HPDE6-E6E7 (cell line): ENCODE data around the gene HECTD4.
"Not testable (repeated sequence)": the region's sequence is repeated elsewhere in the genome, so short reads cannot be mapped to it uniquely, and the experiment has no call there.

ENCODE experiments used
- DNase-seq: peaks from one replicate; pipeline ENCODE4 v3.0.0; 2011; ENCODE audit warnings: missing footprints; ENCODE audit errors: extremely low spot score

The HECTD4 gene

GRCh38 chr12:112270673-112271072 lies 111.6 kb downstream of the HECTD4 start:
- no peak for DNase-seq

- DNase-seq = no peak
Observed at GRCh38 chr12:112266473-112266872, 115.8 kb downstream of the HECTD4 start.

GRCh38 chr12:112261559-112261958 lies 120.7 kb downstream of the HECTD4 start:
- DNase-seq = no peak

GRCh38 chr12:112258926-112259325 lies 123.3 kb downstream of the HECTD4 start:
- no peak for DNase-seq

- DNase-seq = no peak
Observed at GRCh38 chr12:112256780-112257179, 125.5 kb downstream of the HECTD4 start.

GRCh38 chr12:112252184-112252583 lies 130.0 kb downstream of the HECTD4 start:
- DNase-seq = no peak

GRCh38 chr12:112244902-112245301 lies 137.3 kb downstream of the HECTD4 start:
- DNase-seq = not testable (repeated sequence)

- no peak for DNase-seq
Observed at GRCh38 chr12:112243255-112244110, 138.7 kb downstream of the HECTD4 start.

- DNase-seq = no peak
Observed at GRCh38 chr12:112241176-112241575, 141.1 kb downstream of the HECTD4 start.

- DNase-seq = no peak
Observed at GRCh38 chr12:112239881-112240280, 142.3 kb downstream of the HECTD4 start.

- DNase-seq = no peak
Observed at GRCh38 chr12:112239020-112239419, 143.2 kb downstream of the HECTD4 start.

- no peak for DNase-seq
Observed at GRCh38 chr12:112238441-112238840, 143.8 kb downstream of the HECTD4 start.

GRCh38 chr12:112236786-112237185 lies 145.4 kb downstream of the HECTD4 start:
- DNase-seq = no peak

- no peak for DNase-seq
Observed at GRCh38 chr12:112236386-112236785, 145.8 kb downstream of the HECTD4 start.

GRCh38 chr12:112234303-112234702 lies 147.9 kb downstream of the HECTD4 start:
- DNase-seq = no peak

- no peak for DNase-seq
Observed at GRCh38 chr12:112233242-112233641, 149.0 kb downstream of the HECTD4 start.

- no peak for DNase-seq
Observed at GRCh38 chr12:112230136-112230535, 152.1 kb downstream of the HECTD4 start.

- no peak for DNase-seq
Observed at GRCh38 chr12:112226768-112227167, 155.5 kb downstream of the HECTD4 start.

GRCh38 chr12:112220628-112221027 lies 161.6 kb downstream of the HECTD4 start:
- DNase-seq = not testable (repeated sequence)

- DNase-seq = no peak
Observed at GRCh38 chr12:112219195-112219594, 163.0 kb downstream of the HECTD4 start.

- no peak for DNase-seq
Observed at GRCh38 chr12:112218150-112218549, 164.1 kb downstream of the HECTD4 start.

- no peak for DNase-seq
Observed at GRCh38 chr12:112217647-112218046, 164.6 kb downstream of the HECTD4 start.

GRCh38 chr12:112216223-112216622 lies 166.0 kb downstream of the HECTD4 start:
- no peak for DNase-seq

GRCh38 chr12:112214064-112214463 lies 168.2 kb downstream of the HECTD4 start:
- no peak for DNase-seq
